ENCODE results near the gene CDCA4.
A peak's percentile ranks its signal among the peaks of the same experiment; 100 is the strongest.
"Not testable (repeated sequence)": the region's sequence is repeated elsewhere in the genome, so short reads cannot be mapped to it uniquely, and the experiment has no call there.

CDCA4 gene

GRCh38 chr14:105056303-105056831 lies 35.5 kb upstream of the CDCA4 start:
- no peak for FAIRE-seq

DNA sequence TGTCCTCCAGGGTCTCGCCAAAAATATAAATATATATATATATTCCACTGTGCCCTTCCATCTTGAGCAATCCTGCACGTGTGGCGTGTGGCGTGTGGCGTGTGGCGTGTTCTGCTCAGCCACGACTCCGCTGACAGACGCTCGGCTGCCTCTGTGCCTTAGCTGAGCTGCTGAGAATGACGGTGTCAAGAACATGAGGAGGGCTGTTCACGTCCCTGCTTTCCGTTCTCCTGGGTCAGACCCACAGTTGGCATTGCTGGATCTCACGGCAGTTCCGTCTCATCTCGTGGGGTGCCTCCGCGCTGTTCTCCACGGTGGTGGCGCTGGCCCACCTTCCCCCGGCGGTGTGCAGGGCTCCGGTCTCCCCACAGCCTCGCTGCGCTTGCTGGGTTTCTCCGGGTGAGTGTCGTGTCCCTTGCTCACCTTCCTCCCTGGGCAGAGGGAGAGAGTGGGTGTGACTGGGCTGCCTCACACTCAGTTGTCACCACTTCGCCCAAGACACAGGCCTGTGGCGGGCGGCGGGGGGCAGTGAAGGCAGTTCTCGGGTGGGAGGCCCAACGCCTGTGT lies 34.9 kb upstream of the CDCA4 start:
- FAIRE-seq: no peak

- no peak for FAIRE-seq
These were observed 34.5 kb upstream of the CDCA4 start for GRCh38 chr14:105055334-105055733.

DNA sequence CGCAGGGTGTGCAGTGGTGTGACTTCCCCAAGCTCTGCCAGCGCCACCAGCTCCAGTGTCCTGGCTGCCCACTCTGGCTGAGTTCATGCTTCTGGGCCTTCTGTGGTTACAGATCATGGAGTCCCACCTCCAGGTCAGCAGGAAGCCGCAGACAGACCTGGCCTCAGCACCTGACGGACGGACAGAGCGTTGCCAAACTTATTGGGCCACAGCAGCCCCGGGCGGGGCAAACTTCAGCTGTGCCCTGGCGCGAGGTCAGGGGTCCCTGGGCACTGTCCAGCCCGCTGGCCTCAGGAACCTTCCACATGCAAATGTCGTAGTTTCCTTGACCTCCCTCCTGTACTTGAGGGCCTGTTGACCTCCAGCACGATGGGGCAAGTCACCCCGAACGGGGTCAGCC lies 33.1 kb upstream of the CDCA4 start:
- FAIRE-seq: no peak

DNA sequence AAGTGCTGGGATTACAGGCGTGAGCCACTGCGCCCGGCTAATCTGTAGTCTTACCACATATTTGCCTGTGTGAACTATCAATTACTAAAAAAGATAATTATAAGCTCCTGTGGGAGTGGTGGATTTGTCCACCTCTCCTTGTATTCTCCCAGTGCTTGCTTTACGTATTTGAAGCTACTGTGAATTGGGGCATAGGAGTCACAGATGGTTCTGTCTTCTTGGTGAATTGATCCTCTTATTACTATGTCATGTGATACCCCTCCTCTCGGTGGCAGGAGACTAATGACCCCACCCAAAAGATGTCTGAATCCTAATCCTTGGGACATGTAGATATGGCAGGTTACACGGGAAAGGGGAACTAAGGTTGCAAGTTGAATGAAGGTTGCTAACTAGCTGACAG lies 32.5 kb upstream of the CDCA4 start:
- FAIRE-seq: no peak

GRCh38 chr14:105052110-105052458 lies 31.2 kb upstream of the CDCA4 start:
- FAIRE-seq: no peak

DNA sequence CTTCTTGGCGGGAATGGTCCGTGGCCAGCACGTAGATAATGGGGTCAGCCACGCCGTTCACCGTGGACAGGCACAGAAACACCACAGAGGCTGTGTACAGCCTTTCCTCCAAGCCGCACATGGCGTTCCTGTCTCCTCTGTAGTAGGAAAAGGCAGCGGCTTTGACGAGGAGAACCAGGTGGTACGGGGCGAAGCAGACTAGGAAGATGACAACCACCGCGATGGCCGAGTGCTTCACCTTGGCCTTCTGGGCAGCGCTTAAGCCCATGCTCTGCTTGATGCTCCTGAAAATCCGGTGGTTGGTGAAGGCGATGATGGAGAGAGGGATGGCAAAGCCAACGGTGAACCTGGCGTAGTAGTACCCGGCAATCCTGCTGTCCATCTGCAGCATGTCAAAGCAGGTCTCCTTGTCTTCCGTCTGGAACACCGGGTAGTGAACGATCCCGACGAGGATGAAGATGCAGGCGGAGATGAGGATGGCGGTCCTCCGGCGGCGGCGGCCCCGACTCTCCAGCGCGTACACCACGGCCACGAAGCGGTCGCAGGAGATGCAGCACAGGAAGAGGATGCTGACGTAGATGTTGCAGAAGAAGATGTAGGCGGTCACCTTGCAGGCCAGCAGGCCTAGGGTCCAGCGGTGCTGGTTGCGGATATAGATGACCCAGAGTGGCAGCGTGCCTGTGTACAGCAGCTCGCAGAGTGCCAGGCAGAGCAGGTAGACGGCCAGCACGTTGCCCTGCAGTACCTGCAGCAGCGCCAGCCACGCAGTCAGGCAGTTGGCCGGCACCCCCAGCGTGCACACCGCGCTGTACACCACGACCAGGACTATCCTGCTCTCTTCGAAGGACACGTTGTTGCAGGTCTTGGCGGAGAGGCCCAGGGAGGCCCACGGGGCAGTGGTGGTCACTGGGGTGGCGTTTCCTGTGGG lies 30.6 kb upstream of the CDCA4 start:
- no peak for FAIRE-seq

DNA sequence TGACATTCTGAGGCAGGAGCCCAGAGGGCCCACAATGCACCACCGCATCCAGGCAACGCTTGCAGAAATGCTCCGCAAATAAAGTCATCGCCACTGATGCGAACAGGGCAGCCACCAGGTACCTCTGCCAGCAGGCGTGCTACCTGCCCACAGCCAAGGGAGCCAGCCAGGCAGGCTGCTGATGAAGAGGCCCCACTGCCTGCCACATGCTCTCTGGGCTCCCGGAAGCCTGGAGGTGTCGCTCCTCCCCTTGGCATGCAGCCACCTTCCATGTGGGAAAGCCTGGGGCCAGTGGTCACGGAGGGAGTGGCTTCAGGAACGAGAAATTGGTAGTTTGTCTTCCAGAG lies 29.6 kb upstream of the CDCA4 start:
- FAIRE-seq: no peak

- no peak for FAIRE-seq
These were observed 29.1 kb upstream of the CDCA4 start for GRCh38 chr14:105049753-105050550.

GRCh38 chr14:105047283-105048016 lies 26.6 kb upstream of the CDCA4 start:
- no peak for FAIRE-seq

DNA sequence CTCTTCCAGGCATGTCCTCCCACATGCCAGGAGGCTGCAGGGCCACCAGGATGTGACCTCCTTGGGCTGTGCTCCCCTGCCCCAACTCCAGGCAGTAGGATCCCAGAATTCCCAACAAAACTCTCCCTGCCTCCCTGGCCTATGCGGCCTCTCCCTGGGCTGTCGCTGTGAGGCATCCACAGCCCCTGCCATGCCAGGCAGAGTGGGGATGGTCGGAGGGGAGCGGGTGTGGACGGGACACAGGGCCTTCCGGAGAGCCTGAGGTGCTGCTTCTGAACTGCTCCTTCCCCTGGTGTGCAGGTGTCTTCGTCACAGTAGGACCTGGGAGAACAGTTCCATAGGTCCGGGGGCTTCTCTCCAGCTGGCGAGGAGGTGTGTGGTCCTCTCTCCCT lies 26.0 kb upstream of the CDCA4 start:
- FAIRE-seq: no peak

DNA sequence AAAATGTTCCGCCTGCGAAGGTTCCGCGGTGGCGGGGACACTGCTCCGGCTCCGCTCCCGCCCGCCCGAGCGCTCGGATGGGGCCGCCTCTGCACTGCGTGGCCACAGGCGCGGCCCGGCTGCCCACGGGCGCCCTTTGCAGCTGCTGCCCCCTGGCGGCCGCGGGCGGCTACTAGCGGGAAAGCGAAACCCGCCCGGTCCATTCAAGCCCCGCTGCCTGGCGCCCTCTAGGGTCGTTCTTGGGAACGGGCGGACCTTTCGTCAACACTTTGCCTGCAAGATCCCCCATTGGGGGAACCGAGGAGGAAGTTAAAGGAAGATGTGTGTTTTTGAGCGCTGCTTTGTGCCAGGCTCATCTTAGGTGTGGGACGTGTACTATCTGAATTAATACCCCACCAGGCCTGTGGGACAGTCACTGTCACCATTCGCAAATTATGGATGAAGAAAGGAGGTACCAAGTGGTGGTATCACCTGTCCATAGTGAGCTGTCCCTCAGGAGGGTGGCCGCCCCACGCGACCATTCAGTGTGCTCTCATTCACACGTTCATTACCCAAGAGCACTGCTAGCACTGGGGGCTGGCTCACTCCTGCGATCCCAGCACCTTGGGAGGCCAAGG lies 24.9 kb upstream of the CDCA4 start:
- peak; percentile 37 for FAIRE-seq

- no peak for FAIRE-seq
These were observed 22.8 kb upstream of the CDCA4 start for GRCh38 chr14:105043641-105044040.

GRCh38 chr14:105042813-105043212 lies 21.9 kb upstream of the CDCA4 start:
- no peak for FAIRE-seq

DNA sequence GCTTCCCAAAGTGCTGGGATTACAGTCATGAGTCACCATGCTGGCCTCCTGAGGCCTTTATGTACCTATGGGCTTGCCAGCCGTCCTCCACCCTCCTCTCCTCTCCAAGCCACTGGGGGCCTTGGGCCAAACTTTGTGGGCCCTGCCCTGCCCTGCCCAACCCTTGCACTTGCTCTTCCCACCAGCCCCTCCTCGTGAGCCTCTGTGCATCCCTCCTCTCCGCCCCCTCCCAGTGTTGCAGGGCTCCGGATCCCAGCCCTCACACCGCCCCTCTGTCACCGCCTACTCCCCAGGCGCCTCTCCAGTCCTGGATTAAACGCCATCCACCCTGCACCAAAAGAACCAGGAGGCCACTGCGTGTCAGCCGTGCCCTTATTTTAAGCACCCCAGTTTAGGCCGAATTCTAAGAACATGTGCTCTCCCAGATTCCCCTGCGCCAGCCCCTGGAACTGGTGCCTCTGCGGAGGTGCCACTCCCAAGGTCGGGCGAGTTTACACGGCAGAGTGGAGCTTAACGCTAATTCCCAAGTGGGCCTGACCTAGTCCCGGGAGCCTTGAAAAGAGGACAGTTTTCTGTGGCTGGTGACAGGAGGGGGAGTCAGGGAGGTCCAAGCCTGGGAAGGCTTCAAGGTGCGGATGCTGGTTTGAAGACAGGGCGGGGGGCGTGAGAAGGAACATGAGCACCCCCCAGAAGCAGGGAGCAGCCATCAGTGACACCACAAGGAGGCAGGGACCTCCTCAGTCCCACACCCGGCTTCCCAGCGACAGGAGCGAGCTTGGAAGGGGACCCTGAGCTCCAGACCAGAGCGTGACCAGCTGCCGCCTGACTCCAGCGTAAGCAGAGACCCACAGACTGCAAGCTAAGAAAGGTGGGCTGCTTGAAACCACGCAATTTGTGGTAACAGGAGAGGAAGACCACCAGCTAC lies 21.2 kb upstream of the CDCA4 start:
- no peak for FAIRE-seq

- no peak for FAIRE-seq
These were observed 18.7 kb upstream of the CDCA4 start for GRCh38 chr14:105039458-105040205.

GRCh38 chr14:105035616-105036015 lies 14.7 kb upstream of the CDCA4 start:
- FAIRE-seq: not testable (repeated sequence)

GRCh38 chr14:105034315-105035039 lies 13.6 kb upstream of the CDCA4 start:
- no peak for FAIRE-seq

DNA sequence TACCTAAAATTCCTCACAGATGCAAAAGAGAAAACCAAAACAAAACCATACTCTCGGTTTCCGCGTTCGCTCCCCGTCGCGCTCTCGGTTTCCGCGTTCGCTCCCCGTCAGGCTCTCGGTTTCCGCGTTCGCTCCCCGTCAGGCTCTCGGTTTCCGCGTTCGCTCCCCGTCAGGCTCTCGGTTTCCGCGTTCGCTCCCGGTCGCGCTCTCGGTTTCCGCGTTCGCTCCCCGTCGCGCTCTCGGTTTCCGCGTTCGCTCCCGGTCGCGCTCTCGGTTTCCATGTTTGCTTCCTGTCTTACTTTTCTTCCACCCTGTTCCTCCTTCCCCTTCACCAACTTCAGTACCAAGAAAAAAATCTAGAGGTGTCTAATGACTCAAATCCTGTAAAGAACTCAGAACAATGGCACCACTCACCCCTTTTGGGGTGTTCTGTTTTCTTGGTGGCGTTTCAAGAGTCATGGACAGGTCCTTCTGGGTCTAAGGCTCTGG lies 12.6 kb upstream of the CDCA4 start:
- not testable (repeated sequence) for FAIRE-seq
